HUES64 (cell line): ENCODE data around the gene GPR84.

ENCODE experiments used
- H3K27ac ChIP-seq: 2 replicates; pipeline ENCODE4 v1.7.0; 2013; ENCODE audit warnings: low read depth, low read length, inconsistent platforms
- H3K27me3 ChIP-seq: 2 replicates; pipeline ENCODE4 v1.6.1; 2013; ENCODE audit warnings: mild to moderate bottlenecking, low read length; ENCODE audit not compliant: insufficient read depth
- H3K36me3 ChIP-seq: 2 replicates; pipeline ENCODE4 v1.6.1; 2013; ENCODE audit warnings: mild to moderate bottlenecking, low read length; ENCODE audit not compliant: insufficient read depth
- H3K4me1 ChIP-seq: 2 replicates; pipeline ENCODE4 v1.6.1; 2013; ENCODE audit warnings: mild to moderate bottlenecking, low read length, moderate library complexity; ENCODE audit not compliant: insufficient read depth
- H3K4me3 ChIP-seq: 2 replicates; pipeline ENCODE4 v1.5.1; 2013; ENCODE audit warnings: mild to moderate bottlenecking, low read length, moderate library complexity
- H3K9ac ChIP-seq: 2 replicates; pipeline ENCODE4 v1.6.1; 2013; ENCODE audit warnings: mild to moderate bottlenecking, low read depth, low read length
- H3K9me3 ChIP-seq: 2 replicates; pipeline ENCODE4 v1.6.1; 2013; ENCODE audit warnings: low read depth, low read length; ENCODE audit not compliant: insufficient read depth
- WGBS: fragments of 150-250, 120-280 bp; methylation state at CpG from one replicate; pipeline ENCODE4 v1.1.7; 2013; ENCODE audit warnings: missing lambda C conversion rate; 5-methylcytosine and 5-hydroxymethylcytosine counted together

Gene GPR84

DNA sequence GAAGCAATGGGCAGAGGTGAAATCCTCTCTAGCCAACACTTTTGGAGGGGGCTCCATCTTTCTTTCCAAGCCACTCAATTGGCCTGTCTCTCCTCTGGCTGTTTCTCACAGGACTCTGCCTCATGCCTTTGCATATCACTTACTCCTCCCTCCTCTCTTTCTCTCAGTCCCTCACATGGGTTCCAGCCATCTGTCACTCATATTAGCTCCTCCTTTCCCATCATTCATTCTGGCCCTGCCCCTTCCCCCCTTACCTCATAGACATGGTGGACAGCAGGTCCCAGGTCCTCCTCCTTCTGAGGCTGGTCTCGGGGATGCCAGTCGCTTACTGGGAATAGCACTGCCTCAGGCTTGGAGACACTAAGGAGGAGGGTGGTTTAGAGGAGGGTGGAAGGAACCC is 36.8 kb upstream of the GPR84 start:
- peaks cover 87% of the 10 kb centered on the region for H3K36me3 ChIP-seq
- no peak overlapping the region for H3K27ac ChIP-seq
- WGBS, result 92% methylated on average over 2 of the region's 2 CpGs
- H3K4me1 ChIP-seq, result no peaks in the 10 kb centered on the region
- no peak overlapping the region for H3K9ac ChIP-seq
- H3K9me3 ChIP-seq, result no peaks in the 10 kb centered on the region
- no peak overlapping the region for H3K4me3 ChIP-seq
- no peaks in the 10 kb centered on the region for H3K27me3 ChIP-seq

DNA sequence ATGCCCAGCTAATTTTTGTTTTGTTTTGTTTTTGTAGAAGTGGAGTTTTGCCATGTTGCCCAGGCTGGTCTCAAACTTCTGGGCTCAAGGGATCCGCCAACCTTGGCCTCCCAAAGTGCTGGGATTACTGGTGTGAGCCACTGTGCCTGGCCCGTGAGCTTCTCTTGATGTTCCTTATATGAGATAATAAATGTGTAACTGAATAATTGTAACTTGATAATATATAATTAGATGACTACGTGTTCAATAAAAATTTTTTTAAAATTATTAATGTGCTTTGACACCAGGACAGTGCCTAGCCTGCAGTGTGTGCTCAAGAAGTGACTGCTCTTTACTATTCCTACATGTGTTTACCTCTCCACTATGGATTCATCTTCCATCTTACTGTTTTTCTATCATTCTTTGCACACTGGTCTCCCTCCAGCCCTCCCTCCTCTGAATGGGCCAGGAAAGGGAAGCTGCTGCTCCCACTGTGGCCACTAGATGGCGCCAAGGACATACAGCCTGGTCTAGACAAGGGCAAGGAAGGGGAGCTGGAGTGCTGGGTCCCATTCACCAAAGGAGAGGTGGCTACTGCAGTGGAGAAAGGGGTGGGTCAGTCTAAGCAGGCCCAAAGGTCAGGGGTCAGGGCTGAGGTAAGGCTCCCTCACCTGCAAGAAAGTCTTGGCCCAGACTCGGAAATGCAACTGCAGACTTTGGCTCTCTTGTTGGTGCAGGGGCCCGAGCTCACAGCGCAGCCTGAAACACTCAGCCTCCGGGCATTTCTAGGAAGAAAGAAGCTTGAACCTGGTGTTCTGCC is 34.9 kb upstream of the GPR84 start:
- no peak overlapping the region for H3K9ac ChIP-seq

DNA sequence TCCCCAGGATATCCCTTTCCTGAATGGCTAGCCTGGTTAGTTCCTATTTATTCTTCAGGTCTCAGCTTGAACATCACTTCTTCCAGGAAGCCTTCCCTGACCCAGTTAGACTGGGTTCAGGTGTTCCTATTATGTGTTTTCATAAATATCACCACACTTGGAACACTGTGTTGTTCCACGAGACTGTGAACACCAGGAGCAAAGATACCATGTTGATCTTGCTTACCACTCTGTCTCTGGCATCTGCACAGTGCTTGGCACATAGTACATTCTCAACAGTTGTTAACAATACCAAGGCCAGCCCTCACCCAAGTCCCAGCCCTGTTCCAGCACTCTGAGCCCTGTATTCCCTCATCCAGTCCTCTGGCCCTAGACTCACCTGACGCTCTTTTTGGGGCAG is 33.9 kb upstream of the GPR84 start:
- H3K27me3 ChIP-seq, result no peaks in the 10 kb centered on the region
- 98% methylated on average over 2 of the region's 2 CpGs for WGBS
- peaks cover 80% of the 10 kb centered on the region for H3K36me3 ChIP-seq
- no peaks in the 10 kb centered on the region for H3K9me3 ChIP-seq
- no peak overlapping the region for H3K4me3 ChIP-seq
- H3K4me1 ChIP-seq, result peaks cover 7% of the 10 kb centered on the region
- no peak overlapping the region for H3K27ac ChIP-seq
- H3K9ac ChIP-seq, result no peak overlapping the region

More for the DNA sequence above, 34.9 kb upstream of the GPR84 start:
- no peaks in the 10 kb centered on the region for H3K4me1 ChIP-seq
- no peaks in the 10 kb centered on the region for H3K9me3 ChIP-seq
- 75% methylated on average over 7 of the region's 8 CpGs for WGBS
- no peak overlapping the region for H3K4me3 ChIP-seq
- H3K27ac ChIP-seq, result no peak overlapping the region
- no peaks in the 10 kb centered on the region for H3K27me3 ChIP-seq
- H3K36me3 ChIP-seq, result peaks cover 89% of the 10 kb centered on the region

DNA sequence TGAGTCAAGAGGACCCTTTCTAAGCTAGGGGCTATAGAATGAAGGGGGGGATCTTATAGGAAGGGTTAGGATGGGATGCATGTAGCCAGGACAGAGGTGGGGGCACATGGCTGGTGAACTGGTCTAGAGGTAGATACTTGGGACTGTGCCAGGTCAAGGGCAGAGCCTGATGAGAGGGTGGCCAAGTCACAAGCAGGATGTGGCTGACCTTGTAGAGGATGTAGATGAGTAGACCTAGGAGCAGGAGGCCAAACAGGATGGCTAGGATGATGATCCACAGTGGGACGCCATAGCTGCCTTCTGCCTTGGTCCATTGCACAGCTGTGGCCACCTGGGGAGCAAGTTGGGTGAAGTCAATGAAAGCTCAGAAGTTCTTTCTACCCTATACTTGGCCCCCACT is 32.9 kb upstream of the GPR84 start:
- H3K9ac ChIP-seq, result no peak overlapping the region
- 100% methylated on average over 1 of the region's 1 CpG for WGBS
- peaks cover 71% of the 10 kb centered on the region for H3K36me3 ChIP-seq
- H3K27ac ChIP-seq, result no peak overlapping the region
- peaks cover 7% of the 10 kb centered on the region for H3K4me1 ChIP-seq
- H3K4me3 ChIP-seq, result no peak overlapping the region
- H3K27me3 ChIP-seq, result no peaks in the 10 kb centered on the region
- H3K9me3 ChIP-seq, result no peaks in the 10 kb centered on the region

DNA sequence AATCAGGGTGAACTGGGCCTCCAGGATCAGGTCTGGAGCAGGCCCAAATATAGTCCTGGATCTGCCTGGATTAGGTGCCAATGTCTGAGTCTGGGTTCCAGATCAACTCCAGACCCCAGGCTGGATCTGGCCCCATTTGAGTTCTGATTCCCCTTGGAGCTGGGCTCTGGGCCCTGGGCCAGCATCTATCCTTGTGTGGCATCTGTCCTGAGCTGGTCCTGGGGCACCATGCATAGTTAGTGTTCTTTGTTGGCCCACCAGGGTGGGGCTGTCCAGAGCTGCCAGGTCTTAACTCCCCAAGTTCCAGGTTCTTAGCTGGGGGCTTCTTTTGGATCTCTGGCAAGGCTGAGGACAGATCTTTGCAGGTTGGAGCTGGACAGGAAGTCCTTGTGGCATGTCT is 31.3 kb upstream of the GPR84 start:
- H3K36me3 ChIP-seq, result peaks cover 55% of the 10 kb centered on the region
- no peaks in the 10 kb centered on the region for H3K27me3 ChIP-seq
- H3K9ac ChIP-seq, result no peak overlapping the region
- no peaks in the 10 kb centered on the region for H3K9me3 ChIP-seq
- H3K4me3 ChIP-seq, result no peak overlapping the region
- H3K4me1 ChIP-seq, result peaks cover 12% of the 10 kb centered on the region
- H3K27ac ChIP-seq, result no peak overlapping the region

DNA sequence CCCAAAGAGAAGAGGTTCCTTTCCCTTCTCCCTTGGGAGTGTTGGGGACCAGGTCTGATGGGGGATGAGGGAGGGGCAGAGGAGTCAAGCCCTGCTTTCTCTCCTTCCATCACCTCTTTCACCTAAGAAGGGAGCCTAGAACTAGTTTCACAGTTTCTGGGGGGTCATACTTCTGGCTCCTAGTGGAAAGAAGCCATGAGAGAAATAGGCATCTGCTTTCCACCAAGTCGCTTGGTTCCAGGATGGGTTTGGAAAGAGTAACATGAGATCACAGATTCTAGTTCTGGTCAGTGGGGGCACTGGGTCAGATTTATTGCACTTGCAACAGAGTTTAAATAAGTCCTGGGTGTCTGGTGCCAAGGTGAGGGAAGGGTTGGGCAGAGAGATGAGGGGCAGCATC is 30.7 kb upstream of the GPR84 start:
- Histone ChIP-seq H3K27me3 (no peaks in the 10 kb centered on the region), H3K4me1 (peaks cover 15% of the 10 kb centered on the region), H3K27ac (no peak overlapping the region), H3K4me3 (no peak overlapping the region), H3K36me3 (peaks cover 49% of the 10 kb centered on the region), H3K9me3 (no peaks in the 10 kb centered on the region), H3K9ac (no peak overlapping the region)
- 90% methylated on average over 1 of the region's 1 CpG for WGBS

DNA sequence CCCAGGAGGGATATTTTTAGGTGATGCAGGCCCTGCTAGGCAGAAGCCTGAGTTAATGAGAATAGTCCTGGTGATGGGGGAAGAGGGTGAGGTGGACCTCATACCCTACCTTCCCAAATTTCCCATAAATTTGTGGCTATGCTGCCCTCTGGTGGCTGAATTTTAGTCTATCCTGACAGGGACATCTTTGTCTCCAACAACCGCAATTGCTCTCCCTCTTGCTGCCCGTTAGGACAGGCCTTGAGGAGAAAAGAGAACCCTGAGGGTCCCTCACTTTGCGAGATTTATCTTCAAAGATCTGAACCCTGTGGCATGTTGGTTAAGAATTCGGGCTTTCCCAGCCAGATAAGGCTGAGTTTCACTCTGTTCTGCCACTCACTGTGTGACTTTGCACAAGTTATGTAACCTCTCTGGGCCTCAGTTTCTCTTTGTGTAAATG is 30.0 kb upstream of the GPR84 start:
- no peaks in the 10 kb centered on the region for H3K9me3 ChIP-seq
- no peaks in the 10 kb centered on the region for H3K27me3 ChIP-seq
- no peak overlapping the region for H3K4me3 ChIP-seq
- H3K27ac ChIP-seq, result no peak overlapping the region
- 25% methylated on average over 4 of the region's 4 CpGs for WGBS
- H3K9ac ChIP-seq, result no peak overlapping the region
- H3K4me1 ChIP-seq, result peaks cover 22% of the 10 kb centered on the region
- H3K36me3 ChIP-seq, result peaks cover 45% of the 10 kb centered on the region

DNA sequence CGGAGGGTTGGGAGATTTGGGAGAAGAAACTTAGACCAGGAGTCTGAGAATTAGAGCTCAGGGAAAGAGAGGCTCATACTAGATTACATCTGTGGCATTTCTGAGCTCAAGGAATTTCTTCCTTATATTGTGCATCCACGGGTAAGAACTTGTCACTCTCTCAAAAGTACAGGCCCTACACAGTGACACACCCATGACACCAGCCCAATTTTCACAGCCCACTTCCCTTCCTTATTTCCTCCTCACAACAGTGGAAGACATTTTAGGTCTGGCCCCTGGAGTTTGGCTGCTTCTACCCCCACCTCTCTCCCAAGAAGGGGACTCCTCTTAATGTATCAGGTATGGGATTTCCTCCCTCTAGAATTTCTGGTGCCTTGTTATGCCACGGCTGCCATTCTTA is 29.5 kb upstream of the GPR84 start:
- peaks cover 40% of the 10 kb centered on the region for H3K36me3 ChIP-seq
- no peaks in the 10 kb centered on the region for H3K9me3 ChIP-seq
- peaks cover 28% of the 10 kb centered on the region for H3K4me1 ChIP-seq
- no peak overlapping the region for H3K9ac ChIP-seq
- 80% methylated on average over 3 of the region's 3 CpGs for WGBS
- H3K27me3 ChIP-seq, result no peaks in the 10 kb centered on the region
- no peak overlapping the region for H3K27ac ChIP-seq
- H3K4me3 ChIP-seq, result no peak overlapping the region

DNA sequence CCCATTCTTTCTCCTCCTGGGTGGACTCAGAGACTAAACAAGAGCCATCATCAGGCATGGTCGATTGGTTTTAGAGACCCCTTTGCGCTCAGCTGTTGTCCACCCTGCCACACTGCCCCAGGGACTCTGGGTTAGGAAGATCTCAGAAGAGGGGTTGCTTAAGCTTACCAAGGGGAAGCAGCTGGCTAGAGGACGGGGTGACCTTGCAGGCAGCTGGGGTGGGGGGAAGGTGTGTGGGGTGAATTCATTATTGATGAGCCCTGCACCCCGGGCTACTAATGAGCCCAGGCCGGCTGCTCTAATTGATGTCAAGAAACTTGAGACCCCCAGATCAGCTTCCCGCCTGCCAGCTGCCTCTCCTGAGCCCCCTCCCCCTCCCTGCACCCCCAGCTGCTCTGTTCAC is 28.9 kb upstream of the GPR84 start:
- peaks cover 33% of the 10 kb centered on the region for H3K4me1 ChIP-seq
- H3K27ac ChIP-seq, result no peak overlapping the region
- 68% methylated on average over 6 of the region's 6 CpGs for WGBS

DNA sequence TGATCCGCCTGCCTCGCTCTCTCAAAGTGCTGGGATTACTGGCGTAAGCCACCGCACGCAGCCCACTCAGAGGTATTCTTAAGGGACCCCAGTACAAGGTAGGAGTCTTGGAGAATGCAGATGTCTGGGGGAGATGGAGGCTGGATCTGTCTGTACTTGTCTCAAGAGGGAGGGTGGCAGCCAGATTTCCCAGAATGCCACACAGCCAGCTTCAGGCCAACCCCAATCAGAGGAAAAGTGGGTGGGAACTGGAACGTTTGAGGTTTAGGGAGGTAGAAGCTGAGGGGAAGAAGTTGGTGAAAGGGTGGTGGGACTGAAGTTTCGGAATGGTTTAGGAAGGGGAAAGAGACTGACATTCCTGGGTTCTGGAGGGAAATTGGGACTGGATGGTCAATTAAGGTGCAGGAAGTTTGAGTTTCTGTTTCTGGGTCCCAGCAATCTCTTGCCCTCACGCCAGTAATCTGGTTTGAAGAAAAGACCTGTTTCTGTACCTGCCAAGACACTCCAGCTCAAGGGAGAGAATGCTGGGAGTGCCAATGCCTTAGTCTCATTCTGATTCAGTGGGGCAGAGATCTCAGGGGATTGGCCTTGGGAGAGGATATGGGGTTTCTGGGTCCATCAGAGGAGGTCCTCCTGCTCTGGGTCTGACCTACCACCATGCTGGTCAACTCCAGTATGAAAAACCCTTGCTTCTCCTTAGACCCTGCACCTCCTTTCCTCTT is 28.4 kb upstream of the GPR84 start:
- WGBS, result 85% methylated on average over 8 of the region's 8 CpGs
- Histone ChIP-seq H3K27me3 (no peaks in the 10 kb centered on the region), H3K4me1 (peaks cover 39% of the 10 kb centered on the region), H3K27ac (no peak overlapping the region), H3K4me3 (no peak overlapping the region), H3K9me3 (no peaks in the 10 kb centered on the region), H3K36me3 (peaks cover 29% of the 10 kb centered on the region), H3K9ac (no peak overlapping the region)

More for the DNA sequence above, 28.9 kb upstream of the GPR84 start:
- Histone ChIP-seq H3K27me3 (no peaks in the 10 kb centered on the region), H3K4me3 (no peak overlapping the region), H3K9ac (no peak overlapping the region), H3K9me3 (no peaks in the 10 kb centered on the region), H3K36me3 (peaks cover 35% of the 10 kb centered on the region)

DNA sequence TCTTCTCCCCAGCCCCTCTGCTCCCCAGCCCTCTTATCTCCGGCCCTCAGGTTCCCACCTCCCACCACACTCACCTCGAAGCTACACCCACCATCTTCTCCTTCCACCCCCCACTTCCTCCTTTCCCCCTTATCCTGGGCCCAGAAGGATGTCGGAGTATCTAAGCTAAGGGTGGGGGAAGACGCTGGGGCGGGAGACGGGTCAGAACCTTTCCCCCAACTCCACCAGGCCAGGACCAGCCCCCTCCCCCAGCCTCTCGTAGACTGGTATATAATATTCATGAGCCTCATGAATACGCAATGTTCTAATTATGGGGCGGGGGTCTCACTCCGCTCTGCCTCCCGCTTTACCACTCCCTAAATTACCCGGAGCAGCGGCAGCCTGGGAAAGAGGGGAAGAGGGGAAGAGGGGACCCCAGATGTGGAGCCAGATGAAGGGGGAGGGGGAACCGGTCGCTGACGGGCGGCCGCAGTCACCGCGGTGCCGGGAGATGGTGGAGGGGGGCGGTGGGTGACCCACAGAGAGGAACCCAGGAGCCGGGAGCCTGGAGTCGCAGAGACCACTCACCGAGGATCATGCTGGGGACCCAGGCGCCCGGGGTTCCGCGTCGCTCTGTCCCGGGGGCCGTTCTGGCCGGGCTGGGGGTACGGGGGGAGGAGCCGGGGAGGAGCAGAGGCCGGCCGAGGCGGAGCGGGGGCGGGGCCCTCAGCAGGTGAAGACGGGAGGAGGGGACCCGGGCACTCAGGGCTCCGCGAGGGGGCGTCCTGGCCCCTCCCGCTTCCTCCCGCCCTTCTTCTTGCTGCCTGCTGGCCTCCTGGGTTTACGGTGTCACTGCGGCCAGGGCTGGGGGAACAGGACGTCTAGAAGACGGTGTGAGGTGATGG is 26.6 kb upstream of the GPR84 start:
- Histone ChIP-seq H3K9ac (peak overlapping the region; percentile 17; the same call in 1 of the 2 replicates), H3K27me3 (no peaks in the 10 kb centered on the region), H3K9me3 (no peaks in the 10 kb centered on the region), H3K36me3 (peaks cover 13% of the 10 kb centered on the region), H3K4me1 (peaks cover 56% of the 10 kb centered on the region), H3K27ac (peak overlapping the region; percentile 56), H3K4me3 (peak overlapping the region; percentile 82)
- under 1% methylated on average over 43 of the region's 51 CpGs for WGBS
